ENCODE data around the gene NFYB.

The NFYB gene

DNA sequence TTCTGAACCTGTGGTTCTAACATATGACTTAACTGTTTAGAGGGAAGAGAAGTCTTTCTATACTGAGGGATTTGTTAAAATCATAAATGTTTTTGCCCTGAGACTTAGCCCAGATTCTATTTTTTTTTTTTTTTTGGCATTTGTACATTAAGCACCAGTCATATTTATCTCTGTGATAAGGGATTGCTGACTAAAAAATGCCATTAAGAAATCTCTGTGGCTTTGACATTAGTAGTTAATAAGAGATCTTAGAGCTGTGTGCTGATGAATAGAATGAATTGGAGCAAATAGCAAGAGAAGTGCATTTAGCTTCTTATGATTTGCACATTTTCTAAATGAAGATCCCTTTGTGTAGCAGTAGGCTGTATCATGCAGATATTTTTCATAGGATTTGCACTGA lies 32.5 kb downstream of the NFYB start:
- no peaks in the 10 kb centered on the region for H3K36me3 ChIP-seq (ENCODE audit: control insufficient read depth, insufficient read depth, low read length)
- H3K27me3 ChIP-seq (ENCODE audit: control insufficient read depth, insufficient read depth, low read length) = no peaks in the 10 kb centered on the region
- H3K4me1 ChIP-seq (ENCODE audit: control insufficient read depth, insufficient read depth, low read length) = no peaks in the 10 kb centered on the region
- H3K9me3 ChIP-seq (ENCODE audit: control insufficient read depth, low read length) = no peaks in the 10 kb centered on the region
- no peak overlapping the region for H3K9ac ChIP-seq (ENCODE audit: low read length)
- no peak overlapping the region for H3K4me3 ChIP-seq (ENCODE audit: low read length)

DNA sequence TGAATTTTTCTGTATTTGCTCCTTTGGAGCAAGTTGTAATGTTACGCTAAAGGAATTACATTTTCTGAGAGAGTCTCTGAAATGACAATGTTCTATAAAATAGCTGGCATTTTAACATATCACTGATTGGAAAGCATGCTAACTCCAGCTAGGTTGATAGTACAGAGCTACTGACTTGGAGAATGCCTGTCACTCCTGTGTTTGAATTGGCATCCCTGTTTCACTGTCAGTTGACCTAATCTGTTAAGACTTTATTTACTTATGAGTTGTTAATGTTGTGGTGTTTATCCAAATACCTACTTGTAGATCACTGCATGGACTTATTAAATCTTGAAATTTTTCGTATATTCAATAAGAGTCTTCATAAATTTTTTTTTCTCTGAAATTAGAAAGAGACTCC lies 40.1 kb downstream of the NFYB start:
- no peaks in the 10 kb centered on the region for H3K4me1 ChIP-seq (ENCODE audit: control insufficient read depth, insufficient read depth, low read length)
- H3K36me3 ChIP-seq (ENCODE audit: control insufficient read depth, insufficient read depth, low read length) = no peaks in the 10 kb centered on the region
- H3K9me3 ChIP-seq (ENCODE audit: control insufficient read depth, low read length) = no peaks in the 10 kb centered on the region
- no peaks in the 10 kb centered on the region for H3K27me3 ChIP-seq (ENCODE audit: control insufficient read depth, insufficient read depth, low read length)
- no peak overlapping the region for H3K9ac ChIP-seq (ENCODE audit: low read length)
- no peak overlapping the region for H3K4me3 ChIP-seq (ENCODE audit: low read length)

DNA sequence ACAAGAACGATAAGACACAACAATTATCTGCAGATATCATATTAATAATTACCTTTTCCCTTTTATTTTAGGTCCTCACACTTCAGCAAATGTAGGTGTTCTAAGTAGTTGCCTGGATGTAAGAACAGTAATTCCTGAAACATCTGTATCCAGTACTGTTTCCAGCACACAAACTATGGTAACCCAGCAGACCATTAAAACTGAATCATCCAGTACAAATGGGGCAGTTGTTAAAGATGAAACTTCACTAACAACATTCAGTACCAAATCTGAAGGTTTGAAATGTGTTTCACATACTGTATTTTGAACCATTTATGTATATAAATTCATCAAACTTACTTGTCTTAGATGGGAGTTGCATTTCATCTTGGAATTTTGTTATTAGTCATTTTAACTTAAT lies 42.7 kb downstream of the NFYB start:
- no peaks in the 10 kb centered on the region for H3K27me3 ChIP-seq (ENCODE audit: control insufficient read depth, insufficient read depth, low read length)
- H3K4me1 ChIP-seq (ENCODE audit: control insufficient read depth, insufficient read depth, low read length) = no peaks in the 10 kb centered on the region
- no peak overlapping the region for H3K9ac ChIP-seq (ENCODE audit: low read length)
- H3K9me3 ChIP-seq (ENCODE audit: control insufficient read depth, low read length) = no peaks in the 10 kb centered on the region
- no peak overlapping the region for H3K4me3 ChIP-seq (ENCODE audit: low read length)
- no peaks in the 10 kb centered on the region for H3K36me3 ChIP-seq (ENCODE audit: control insufficient read depth, insufficient read depth, low read length)

DNA sequence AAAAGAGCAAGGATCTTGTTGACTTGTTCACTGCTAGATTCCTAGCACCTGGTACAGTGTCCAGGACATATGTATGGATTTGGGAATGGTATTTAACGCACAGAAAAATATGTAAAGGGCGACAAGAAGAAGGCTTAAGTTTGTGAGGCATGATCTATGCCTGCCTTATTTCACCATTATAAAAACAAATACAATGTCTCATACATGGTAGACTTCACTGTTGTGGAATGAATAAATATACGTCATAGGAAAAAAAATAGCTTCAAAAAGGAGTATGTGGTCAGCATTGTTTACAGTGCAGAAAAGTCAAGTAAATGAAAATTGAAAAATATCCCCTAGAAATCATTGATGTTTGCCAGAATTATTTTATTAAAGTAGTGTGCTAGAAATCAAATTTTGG lies 43.7 kb downstream of the NFYB start:
- Histone ChIP-seq H3K9ac (ENCODE audit: low read length) (no peak overlapping the region), H3K4me3 (ENCODE audit: low read length) (no peak overlapping the region), H3K9me3 (ENCODE audit: control insufficient read depth, low read length) (no peaks in the 10 kb centered on the region), H3K36me3 (ENCODE audit: control insufficient read depth, insufficient read depth, low read length) (no peaks in the 10 kb centered on the region), H3K4me1 (ENCODE audit: control insufficient read depth, insufficient read depth, low read length) (no peaks in the 10 kb centered on the region), H3K27me3 (ENCODE audit: control insufficient read depth, insufficient read depth, low read length) (no peaks in the 10 kb centered on the region)

DNA sequence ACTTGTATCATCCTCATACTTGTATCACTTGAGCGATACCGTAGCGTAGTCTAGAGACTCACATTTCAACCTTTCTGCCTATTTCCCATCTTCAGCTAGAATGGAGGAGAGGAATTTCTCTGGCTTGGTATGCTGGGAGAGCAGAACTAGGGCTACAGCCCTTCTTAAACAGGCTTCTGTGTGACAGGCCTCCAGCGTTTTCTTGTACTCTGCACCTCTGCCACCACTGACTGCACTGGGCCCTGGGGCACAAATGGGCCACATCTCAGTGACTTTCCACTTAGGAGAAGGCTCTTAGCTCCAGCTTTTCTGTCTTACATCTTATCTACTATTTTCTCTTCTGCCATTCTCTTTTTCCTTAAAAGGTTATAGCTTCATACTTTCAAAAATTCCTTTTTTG lies 46.9 kb downstream of the NFYB start:
- Histone ChIP-seq H3K27me3 (ENCODE audit: control insufficient read depth, insufficient read depth, low read length) (no peaks in the 10 kb centered on the region), H3K9ac (ENCODE audit: low read length) (no peak overlapping the region), H3K9me3 (ENCODE audit: control insufficient read depth, low read length) (no peaks in the 10 kb centered on the region), H3K4me3 (ENCODE audit: low read length) (no peak overlapping the region), H3K4me1 (ENCODE audit: control insufficient read depth, insufficient read depth, low read length) (no peaks in the 10 kb centered on the region), H3K36me3 (ENCODE audit: control insufficient read depth, insufficient read depth, low read length) (no peaks in the 10 kb centered on the region)

GRCh38 chr12:104090685-104091084 lies 47.3 kb downstream of the NFYB start:
- H3K36me3 ChIP-seq (ENCODE audit: control insufficient read depth, insufficient read depth, low read length) = no peaks in the 10 kb centered on the region

GRCh38 chr12:104083769-104084475 lies 54.1 kb downstream of the NFYB start:
- Histone ChIP-seq H3K9ac (ENCODE audit: low read length) (no peak overlapping the region), H3K4me3 (ENCODE audit: low read length) (no peak overlapping the region), H3K36me3 (ENCODE audit: control insufficient read depth, insufficient read depth, low read length) (peaks cover 5% of the 10 kb centered on the region), H3K4me1 (ENCODE audit: control insufficient read depth, insufficient read depth, low read length) (no peaks in the 10 kb centered on the region), H3K27me3 (ENCODE audit: control insufficient read depth, insufficient read depth, low read length) (no peaks in the 10 kb centered on the region), H3K9me3 (ENCODE audit: control insufficient read depth, low read length) (no peaks in the 10 kb centered on the region)

More at GRCh38 chr12:104090685-104091084, 47.3 kb downstream of the NFYB start:
- Histone ChIP-seq H3K4me3 (ENCODE audit: low read length) (no peak overlapping the region), H3K9me3 (ENCODE audit: control insufficient read depth, low read length) (no peaks in the 10 kb centered on the region), H3K9ac (ENCODE audit: low read length) (no peak overlapping the region), H3K27me3 (ENCODE audit: control insufficient read depth, insufficient read depth, low read length) (no peaks in the 10 kb centered on the region), H3K4me1 (ENCODE audit: control insufficient read depth, insufficient read depth, low read length) (no peaks in the 10 kb centered on the region)

DNA sequence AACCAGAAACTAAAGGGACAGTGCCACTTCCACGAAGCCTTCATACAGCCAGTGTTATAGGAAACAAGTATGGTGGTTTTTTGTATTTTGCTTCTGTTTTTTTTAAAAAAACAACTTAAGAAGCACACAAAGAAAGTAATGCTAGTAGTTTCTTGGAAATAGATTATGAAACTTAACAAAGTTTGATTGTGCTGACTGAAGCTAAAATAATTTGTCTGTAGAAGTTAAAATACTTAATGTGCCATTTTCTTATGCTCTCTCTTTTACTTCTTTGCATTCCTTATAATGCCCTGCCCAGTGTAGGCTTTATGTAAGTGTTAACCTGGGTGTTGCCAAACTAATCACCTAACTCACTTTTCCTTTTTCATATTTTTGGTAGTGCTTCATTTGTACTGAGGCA lies 57.2 kb downstream of the NFYB start:
- Histone ChIP-seq H3K36me3 (ENCODE audit: control insufficient read depth, insufficient read depth, low read length) (peaks cover 5% of the 10 kb centered on the region), H3K9me3 (ENCODE audit: control insufficient read depth, low read length) (no peaks in the 10 kb centered on the region)

DNA sequence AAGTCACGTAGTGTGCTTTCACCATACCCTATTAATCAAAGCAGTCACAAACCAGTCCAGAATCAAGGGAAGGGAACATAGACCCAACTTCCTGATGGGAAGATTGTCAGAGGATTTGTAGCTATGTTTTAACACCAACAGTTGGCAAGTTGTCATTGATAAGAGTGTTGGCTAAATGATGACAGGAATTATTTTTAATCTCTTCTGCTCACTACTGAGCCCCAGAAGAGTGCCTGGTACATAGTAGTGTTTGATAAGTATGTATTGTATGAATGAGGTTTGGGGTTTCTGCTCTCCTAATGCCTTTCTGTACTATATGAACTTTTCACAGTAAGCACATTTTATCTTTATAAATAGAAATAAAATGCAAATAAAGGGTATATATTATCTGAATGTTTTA lies 59.0 kb downstream of the NFYB start:
- Histone ChIP-seq H3K4me1 (ENCODE audit: control insufficient read depth, insufficient read depth, low read length) (no peaks in the 10 kb centered on the region), H3K9ac (ENCODE audit: low read length) (no peak overlapping the region), H3K36me3 (ENCODE audit: control insufficient read depth, insufficient read depth, low read length) (peaks cover 5% of the 10 kb centered on the region), H3K9me3 (ENCODE audit: control insufficient read depth, low read length) (no peaks in the 10 kb centered on the region), H3K4me3 (ENCODE audit: low read length) (no peak overlapping the region), H3K27me3 (ENCODE audit: control insufficient read depth, insufficient read depth, low read length) (no peaks in the 10 kb centered on the region)

More for the DNA sequence above, 57.2 kb downstream of the NFYB start:
- Histone ChIP-seq H3K4me1 (ENCODE audit: control insufficient read depth, insufficient read depth, low read length) (no peaks in the 10 kb centered on the region), H3K9ac (ENCODE audit: low read length) (no peak overlapping the region), H3K27me3 (ENCODE audit: control insufficient read depth, insufficient read depth, low read length) (no peaks in the 10 kb centered on the region), H3K4me3 (ENCODE audit: low read length) (no peak overlapping the region)

DNA sequence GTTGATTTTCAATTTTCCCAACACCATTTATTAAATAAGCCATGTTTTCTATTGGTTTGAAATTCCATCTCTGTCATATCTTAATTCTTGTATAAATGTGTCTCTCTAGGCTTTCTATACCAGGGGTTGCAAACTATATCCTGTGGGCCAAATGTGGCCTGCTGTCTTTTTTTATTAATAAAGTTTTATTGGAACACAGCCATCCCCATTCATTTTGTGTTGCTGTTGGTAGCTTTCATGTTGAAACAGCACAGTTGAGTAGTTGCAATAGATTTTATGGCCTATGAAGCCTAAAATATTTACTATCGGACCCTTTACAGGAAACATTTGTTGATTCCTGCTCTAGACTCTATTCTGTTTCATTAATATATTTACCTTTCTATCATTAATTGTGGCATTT lies 64.3 kb downstream of the NFYB start:
- Histone ChIP-seq H3K27me3 (ENCODE audit: control insufficient read depth, insufficient read depth, low read length) (no peaks in the 10 kb centered on the region), H3K36me3 (ENCODE audit: control insufficient read depth, insufficient read depth, low read length) (no peaks in the 10 kb centered on the region)

DNA sequence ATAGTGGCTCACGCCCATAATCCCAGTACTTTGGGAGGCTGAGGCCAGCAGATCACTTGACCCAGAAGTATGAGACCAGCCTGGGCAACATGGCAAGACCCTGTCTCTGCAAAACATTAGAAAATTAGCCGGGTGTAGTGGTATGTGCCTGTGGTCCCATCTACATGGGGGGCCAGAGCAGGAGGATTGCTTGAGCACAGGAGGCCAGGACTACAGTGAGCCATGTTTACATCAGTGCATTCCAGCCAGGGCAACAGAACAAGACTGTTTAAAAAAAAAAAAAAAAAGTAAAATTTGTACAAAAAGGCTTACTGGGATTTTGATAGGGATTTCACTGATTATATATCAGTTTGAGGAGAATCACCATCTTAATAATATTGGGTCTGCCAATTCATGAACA lies 65.9 kb downstream of the NFYB start:
- H3K27me3 ChIP-seq (ENCODE audit: control insufficient read depth, insufficient read depth, low read length) = no peaks in the 10 kb centered on the region
- H3K4me3 ChIP-seq (ENCODE audit: low read length) = no peak overlapping the region
- H3K4me1 ChIP-seq (ENCODE audit: control insufficient read depth, insufficient read depth, low read length) = peaks cover 8% of the 10 kb centered on the region
- H3K36me3 ChIP-seq (ENCODE audit: control insufficient read depth, insufficient read depth, low read length) = no peaks in the 10 kb centered on the region
- H3K9me3 ChIP-seq (ENCODE audit: control insufficient read depth, low read length) = no peaks in the 10 kb centered on the region
- no peak overlapping the region for H3K9ac ChIP-seq (ENCODE audit: low read length)

More for the DNA sequence above, 64.3 kb downstream of the NFYB start:
- Histone ChIP-seq H3K9me3 (ENCODE audit: control insufficient read depth, low read length) (no peaks in the 10 kb centered on the region), H3K9ac (ENCODE audit: low read length) (no peak overlapping the region), H3K4me1 (ENCODE audit: control insufficient read depth, insufficient read depth, low read length) (peaks cover 7% of the 10 kb centered on the region), H3K4me3 (ENCODE audit: low read length) (no peak overlapping the region)

Data from mucosa of stomach (tissue), 1 donor.